D721Med (cell line): ENCODE measurements around the gene RBKS.

Experiments
- DNase-seq: peaks from one replicate; pipeline ENCODE4 v3.0.0; 2011; ENCODE audit warnings: low spot score; ENCODE audit not compliant: insufficient read length
- FAIRE-seq: peaks from 2 replicates; lab custom pipeline; 2011; peaks lifted over from hg19 to GRCh38; lab: Jason Lieb, UNC
- TF ChIP-seq, protein P1 (sequence below): IDR thresholded peaks from 2 replicates; pipeline ENCODE4 v1.5.1; 2012; ENCODE audit warnings: mild to moderate bottlenecking, control low read depth; ENCODE audit not compliant: insufficient read depth; ENCODE audit errors: missing control alignments

RBKS gene

DNA sequence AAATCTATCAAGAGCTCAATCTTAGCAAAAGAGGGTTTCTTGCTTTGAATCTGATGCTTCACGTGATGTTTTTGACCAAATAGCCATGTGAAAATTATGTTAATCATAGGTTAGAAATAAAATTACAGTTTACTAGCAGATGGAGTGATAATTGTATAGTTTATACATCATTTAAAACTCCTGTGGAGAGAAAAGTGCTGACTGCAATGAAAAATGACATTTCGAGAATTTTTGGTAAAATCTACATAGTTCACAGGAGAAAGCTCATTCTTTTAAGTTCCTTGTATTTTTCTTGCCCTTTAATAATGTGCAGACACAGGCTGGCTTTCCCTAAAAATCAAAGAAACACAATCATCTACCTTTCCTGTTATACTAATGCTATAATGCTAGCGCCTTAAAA, 33.2 kb downstream of the RBKS start:
- FAIRE-seq = no peak

DNA sequence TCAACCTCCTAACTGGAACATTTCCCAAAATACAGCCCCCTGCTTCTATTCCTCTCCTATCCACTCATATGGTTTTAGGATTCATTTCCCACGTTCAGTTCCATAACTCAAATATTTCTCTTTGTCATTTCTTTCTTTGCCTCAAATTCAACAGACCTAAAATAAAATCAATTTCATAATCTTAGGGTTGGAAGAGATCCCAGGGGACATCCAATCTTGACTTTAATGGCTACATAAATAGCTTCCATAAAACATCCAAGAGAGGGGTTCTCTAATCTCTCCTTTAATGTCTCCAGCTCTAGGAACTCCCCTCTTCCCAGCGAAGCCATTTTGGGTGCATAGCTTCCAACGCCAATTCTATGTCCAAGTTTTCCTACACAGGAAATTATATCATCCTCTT, 33.8 kb downstream of the RBKS start:
- TF ChIP-seq, protein P1, sequence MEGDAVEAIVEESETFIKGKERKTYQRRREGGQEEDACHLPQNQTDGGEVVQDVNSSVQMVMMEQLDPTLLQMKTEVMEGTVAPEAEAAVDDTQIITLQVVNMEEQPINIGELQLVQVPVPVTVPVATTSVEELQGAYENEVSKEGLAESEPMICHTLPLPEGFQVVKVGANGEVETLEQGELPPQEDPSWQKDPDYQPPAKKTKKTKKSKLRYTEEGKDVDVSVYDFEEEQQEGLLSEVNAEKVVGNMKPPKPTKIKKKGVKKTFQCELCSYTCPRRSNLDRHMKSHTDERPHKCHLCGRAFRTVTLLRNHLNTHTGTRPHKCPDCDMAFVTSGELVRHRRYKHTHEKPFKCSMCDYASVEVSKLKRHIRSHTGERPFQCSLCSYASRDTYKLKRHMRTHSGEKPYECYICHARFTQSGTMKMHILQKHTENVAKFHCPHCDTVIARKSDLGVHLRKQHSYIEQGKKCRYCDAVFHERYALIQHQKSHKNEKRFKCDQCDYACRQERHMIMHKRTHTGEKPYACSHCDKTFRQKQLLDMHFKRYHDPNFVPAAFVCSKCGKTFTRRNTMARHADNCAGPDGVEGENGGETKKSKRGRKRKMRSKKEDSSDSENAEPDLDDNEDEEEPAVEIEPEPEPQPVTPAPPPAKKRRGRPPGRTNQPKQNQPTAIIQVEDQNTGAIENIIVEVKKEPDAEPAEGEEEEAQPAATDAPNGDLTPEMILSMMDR = no peak
- DNase-seq (no peak), FAIRE-seq (no peak)

More for the DNA sequence above, 33.2 kb downstream of the RBKS start:
- no peak for DNase-seq
- TF ChIP-seq, protein P1 = no peak

DNA sequence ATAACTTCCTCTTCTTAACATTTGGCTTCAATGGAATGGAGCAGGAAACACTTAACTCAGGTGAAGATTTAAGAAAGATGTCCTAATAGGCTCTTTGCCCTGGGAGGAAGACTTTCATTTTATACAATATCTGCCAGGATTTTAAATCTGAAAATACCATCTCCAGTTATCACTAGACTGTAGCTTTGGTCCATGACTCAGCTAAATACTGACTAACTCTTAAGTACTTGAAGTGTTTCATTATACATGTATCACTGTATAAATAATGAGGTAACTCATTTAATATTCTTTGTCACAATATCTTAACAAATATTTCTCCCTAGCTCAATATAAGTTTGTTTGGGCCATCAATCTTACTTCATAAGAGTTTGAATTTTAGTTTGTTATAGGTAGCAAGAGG, 34.7 kb downstream of the RBKS start:
- FAIRE-seq (no peak), DNase-seq (no peak)
- TF ChIP-seq, protein P1 = no peak

DNA sequence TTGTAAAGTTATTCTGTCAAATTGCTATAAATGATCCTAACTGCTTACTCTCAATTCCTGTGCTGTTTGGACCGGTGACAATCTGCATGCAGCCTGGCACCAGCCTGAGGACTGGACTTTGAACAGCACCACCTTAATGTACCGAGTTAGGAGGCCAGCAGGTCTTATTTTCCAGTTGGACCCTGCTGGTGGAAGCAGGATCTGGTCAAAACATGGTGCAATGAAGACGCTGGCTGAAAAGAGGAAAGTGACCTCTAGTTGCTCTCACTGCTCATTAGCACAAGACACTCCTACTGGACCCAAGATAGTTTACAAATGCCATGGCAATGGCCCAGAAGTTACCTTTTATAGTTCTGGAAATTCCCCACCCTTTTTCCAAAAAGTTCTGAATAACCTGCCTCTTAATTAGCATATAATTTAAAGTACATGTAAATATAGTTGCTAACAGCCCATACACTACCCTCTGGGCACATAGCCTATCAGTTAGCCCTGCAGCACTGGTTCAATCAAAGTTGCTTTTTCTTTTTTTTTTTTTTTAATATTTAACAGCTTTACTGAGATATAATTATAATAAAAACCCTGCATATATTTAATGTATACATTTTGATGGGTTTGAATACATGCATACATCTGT, 35.8 kb downstream of the RBKS start:
- DNase-seq = no peak
- TF ChIP-seq, protein P1 = no peak
- FAIRE-seq = no peak

DNA sequence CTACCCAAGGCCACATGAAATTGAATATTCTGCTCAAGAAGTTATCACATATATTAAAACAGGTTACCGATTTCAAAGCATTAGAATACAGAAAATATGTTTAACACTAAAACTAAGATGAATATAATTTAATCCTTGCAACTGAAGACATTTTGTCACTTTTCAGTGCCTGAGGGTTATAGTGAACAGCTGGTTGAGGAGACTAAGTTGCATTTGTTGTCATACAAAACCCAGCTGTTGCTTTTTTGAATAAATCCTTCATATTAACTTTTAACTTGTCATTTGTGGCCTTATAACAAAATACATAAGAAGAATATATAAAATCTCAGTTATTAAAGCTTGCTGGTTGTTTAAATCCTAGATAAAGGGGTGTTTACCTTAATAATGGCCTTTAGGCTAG, 37.5 kb downstream of the RBKS start:
- no peak for FAIRE-seq
- TF ChIP-seq, protein P1 = no peak
- no peak for DNase-seq

DNA sequence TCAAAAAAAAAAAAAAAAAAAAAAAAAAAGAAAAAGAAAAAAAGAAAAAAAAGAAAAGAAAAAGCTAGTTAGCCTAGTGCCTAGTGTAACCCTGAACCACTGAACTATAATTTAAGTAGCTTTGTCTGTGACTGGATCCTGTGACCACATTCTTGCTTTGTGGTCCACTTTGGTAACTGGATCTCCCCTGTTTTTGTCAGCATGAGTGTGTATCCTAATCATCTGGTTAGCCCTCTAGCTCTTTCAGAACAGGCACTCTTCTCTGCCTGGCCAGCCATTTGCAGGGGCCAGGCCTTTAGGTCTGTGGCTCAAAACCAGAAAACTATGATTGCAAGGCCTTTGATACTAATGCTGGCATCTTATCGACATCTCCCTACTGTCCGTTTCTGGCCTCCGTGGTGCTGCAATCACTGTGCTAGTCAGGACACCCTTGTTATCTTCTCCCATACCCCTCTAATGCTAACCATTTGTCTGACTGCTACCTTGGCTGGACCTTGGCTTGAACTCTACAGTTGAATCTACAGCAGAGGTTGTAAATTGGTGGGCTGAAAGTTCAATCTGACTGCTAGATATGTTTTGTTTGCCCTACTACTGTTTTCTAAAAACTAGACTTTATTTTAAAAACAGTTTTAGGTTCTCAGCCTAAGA, 40.5 kb downstream of the RBKS start:
- FAIRE-seq = no peak
- DNase-seq = no peak
- TF ChIP-seq, protein P1 = no peak

DNA sequence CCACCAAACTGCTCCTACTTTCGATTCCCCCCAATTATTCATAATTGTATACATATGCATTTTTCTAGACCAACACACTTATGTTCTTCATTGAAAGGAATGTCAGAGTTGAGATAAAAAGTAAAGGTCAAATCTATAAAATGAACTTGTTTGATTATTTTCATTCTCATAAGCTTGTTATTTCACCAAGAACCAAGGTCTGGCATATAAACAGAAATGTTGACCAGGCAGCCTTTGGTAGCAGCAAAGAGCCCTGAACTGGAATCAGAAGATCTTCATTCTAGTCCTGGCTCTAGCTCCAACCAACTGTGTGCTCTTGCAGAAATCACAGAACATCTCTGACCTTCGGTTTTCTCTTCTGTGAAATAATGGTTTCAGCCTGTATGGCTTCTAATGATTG, 42.9 kb downstream of the RBKS start:
- FAIRE-seq (no peak), DNase-seq (no peak)
- TF ChIP-seq, protein P1 = no peak
